ENCODE results near the gene COL4A2. TPM values are rescaled to one million over a fixed set of nuclear protein-coding genes. Genes with fewer than 3 reads are reported as not detected.

The COL4A2 gene
- total and polyA plus RNA-seq, 8 donors = 18.4 to 130 (median 43.8) TPM

DNA sequence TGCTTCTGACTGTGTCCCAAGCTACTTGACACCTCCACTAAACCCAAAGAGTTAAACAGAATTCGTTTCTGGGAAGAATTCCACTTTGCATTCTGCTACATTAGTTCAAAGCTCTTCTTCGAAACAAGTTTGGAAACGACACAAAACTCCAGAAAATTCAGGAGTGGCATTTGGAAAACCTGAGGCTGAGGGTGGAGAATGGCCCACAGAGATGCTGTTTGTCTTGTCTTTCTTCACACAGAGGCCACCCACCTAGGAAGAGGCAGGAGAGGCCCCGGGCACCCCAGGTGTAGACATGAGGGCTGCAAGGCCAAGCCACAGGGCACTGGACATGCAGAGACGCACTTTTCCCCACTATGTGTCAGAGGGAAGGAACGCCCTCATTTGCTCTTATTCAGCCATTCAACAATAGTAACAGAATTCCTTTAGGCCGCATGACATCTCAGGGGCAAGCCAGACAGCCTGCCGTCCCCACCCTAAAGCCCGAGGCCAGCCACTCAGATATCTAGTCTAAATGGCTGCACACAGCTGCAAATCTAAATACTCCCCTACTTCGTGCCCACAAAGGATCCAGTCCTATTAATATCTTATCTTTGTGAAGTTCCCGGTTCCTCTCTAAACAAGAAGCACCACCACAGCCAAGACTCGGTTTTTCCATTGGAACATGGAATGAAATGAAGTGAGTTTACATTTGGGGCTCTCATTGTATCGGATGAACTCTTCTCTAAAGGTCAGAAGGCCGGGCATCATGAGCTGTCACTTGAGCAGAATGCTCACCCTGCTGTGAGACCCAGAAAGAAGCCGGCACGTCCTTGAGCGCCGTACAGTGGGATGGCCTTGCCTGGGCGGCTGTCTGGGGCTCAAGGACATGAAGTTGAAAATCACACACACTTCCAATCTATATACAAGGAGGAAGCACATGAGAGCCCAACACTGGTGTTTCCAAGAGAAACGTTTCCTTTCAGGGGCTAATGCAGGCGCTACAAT is 20.0 kb upstream of the COL4A2 start:
- 54 to 56% methylated on average over 21 of the region's 21 CpGs for WGBS, 2 donors
- Histone ChIP-seq H3K36me3 (no peaks in the 10 kb centered on the region), H3K9me3 (no peaks in the 10 kb centered on the region), H3K4me3 (no peak overlapping the region), H3K27ac (no peak overlapping the region), H3K27me3 (no peaks in the 10 kb centered on the region), H3K4me1 (no peaks in the 10 kb centered on the region)
- DNase-seq = no peak
- TF ChIP-seq CTCF (IDR thresholded peaks at IDR 0.05) = no peak
- no peak for ATAC-seq
- no peak for FAIRE-seq
- intact Hi-C loops (cut with DNase I) = no loop called here

DNA sequence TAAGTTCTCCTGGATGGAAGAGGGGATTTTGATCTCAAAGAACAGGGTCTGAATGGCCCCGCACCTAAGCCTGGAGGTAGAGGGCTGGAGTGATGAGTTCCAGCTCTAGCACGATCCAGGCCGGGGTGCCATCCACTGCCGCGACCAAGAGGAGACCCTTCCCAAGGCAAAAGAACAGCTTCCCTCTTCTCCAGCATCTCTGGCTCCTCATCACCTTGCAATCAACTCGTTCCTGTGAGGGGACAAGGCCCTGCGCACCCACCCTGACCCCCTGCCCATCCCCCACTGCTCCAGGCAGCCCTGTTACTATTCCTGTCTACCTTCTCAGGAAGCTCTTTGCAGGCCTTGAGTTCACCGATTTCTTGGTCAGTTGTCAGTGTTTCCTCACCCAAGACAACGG is 17.9 kb upstream of the COL4A2 start:
- Histone ChIP-seq H3K4me1 (no peaks in the 10 kb centered on the region), H3K9me3 (no peaks in the 10 kb centered on the region), H3K36me3 (no peaks in the 10 kb centered on the region), H3K27me3 (no peaks in the 10 kb centered on the region), H3K4me3 (no peak overlapping the region), H3K27ac (no peak overlapping the region)
- 78 to 88% methylated on average over 9 of the region's 9 CpGs for WGBS, 2 donors
- DNase-seq = no peak
- intact Hi-C loops (cut with DNase I) = no loop called here
- no peak for ATAC-seq
- TF ChIP-seq CTCF (IDR thresholded peaks at IDR 0.05) = no peak
- no peak for FAIRE-seq

- Histone ChIP-seq H3K9me3 (no peaks in the 10 kb centered on the region), H3K4me1 (no peaks in the 10 kb centered on the region), H3K4me3 (no peak overlapping the region), H3K36me3 (no peaks in the 10 kb centered on the region), H3K27ac (no peak overlapping the region), H3K27me3 (no peaks in the 10 kb centered on the region)
- no peak for FAIRE-seq
- no peak for TF ChIP-seq CTCF (IDR thresholded peaks at IDR 0.05)
- no peak for ATAC-seq
- 75 to 86% methylated on average over 11 of the region's 11 CpGs for WGBS, 2 donors
- DNase-seq = no peak
- intact Hi-C loops (cut with DNase I) = no loop called here
These were observed 17.4 kb upstream of the COL4A2 start for GRCh38 chr13:110289661-110290060.

- intact Hi-C loops (cut with DNase I) = no loop called here
- no peaks in the 10 kb centered on the region for H3K4me1 ChIP-seq
- ATAC-seq (no peak), FAIRE-seq (no peak), DNase-seq (no peak)
- no peak overlapping the region for H3K4me3 ChIP-seq
- H3K27ac ChIP-seq = no peak overlapping the region
- H3K9me3 ChIP-seq = no peaks in the 10 kb centered on the region
- H3K36me3 ChIP-seq = no peaks in the 10 kb centered on the region
- no peak for TF ChIP-seq CTCF (IDR thresholded peaks at IDR 0.05)
- H3K27me3 ChIP-seq = no peaks in the 10 kb centered on the region
- WGBS, 2 donors = 77 to 86% methylated on average over 10 of the region's 10 CpGs
These were observed 16.9 kb upstream of the COL4A2 start for GRCh38 chr13:110290153-110290552.

DNA sequence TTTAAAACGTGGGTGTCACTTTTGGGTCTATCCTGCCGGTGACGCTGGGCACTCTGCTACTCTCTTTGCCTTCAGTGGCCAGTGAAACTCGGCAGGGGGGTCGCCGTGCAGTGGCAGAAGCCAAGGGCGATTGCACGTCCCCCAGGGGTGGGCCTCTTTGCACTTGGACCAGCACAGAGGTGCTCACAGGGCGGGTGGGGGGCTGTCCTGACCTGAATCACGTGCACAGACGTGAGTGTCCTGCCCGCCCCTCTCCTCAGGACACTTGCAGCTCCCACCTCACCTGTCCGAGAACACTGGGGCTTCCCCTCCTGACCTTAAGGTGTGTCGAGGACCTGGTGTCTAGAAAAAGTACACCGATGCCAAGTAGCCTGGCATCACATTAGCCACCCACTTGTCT is 16.3 kb upstream of the COL4A2 start:
- intact Hi-C loops (cut with DNase I) = no loop called here
- DNase-seq = no peak
- H3K4me1 ChIP-seq = no peaks in the 10 kb centered on the region
- no peak for ATAC-seq
- H3K4me3 ChIP-seq = no peak overlapping the region
- no peaks in the 10 kb centered on the region for H3K9me3 ChIP-seq
- no peaks in the 10 kb centered on the region for H3K36me3 ChIP-seq
- no peak for TF ChIP-seq CTCF (IDR thresholded peaks at IDR 0.05)
- 58 to 60% methylated on average over 15 of the region's 15 CpGs for WGBS, 2 donors
- no peak for FAIRE-seq
- no peak overlapping the region for H3K27ac ChIP-seq
- H3K27me3 ChIP-seq = no peaks in the 10 kb centered on the region

Measured in pancreas (tissue), 10 donors.